PFSK-1 (cell line): ENCODE data around the gene KRTAP5-1.

Experiments
- FOXP2 ChIP-seq: optimal IDR thresholded peaks from 2 replicates; pipeline ENCODE3; 2011; ENCODE audit warnings: borderline replicate concordance, control low read depth, inconsistent platforms; ENCODE audit not compliant: insufficient read depth; ENCODE audit errors: extremely low read length, extremely low read depth
- POLR2AphosphoS5 ChIP-seq: IDR thresholded peaks from 2 replicates; pipeline ENCODE4 v1.6.1; 2012; ENCODE audit warnings: low read depth, mild to moderate bottlenecking, control low read depth, low read length, moderate library complexity
- SIN3A ChIP-seq: IDR thresholded peaks from 2 replicates; pipeline ENCODE4 v1.6.1; 2012; ENCODE audit warnings: mild to moderate bottlenecking, low read length, moderate library complexity, borderline replicate concordance; ENCODE audit not compliant: insufficient read depth
- TAF1 ChIP-seq: IDR thresholded peaks from 2 replicates; pipeline ENCODE4 v1.6.1; 2012; ENCODE audit warnings: low read length, control low read depth, borderline replicate concordance; ENCODE audit not compliant: insufficient read depth
- TF ChIP-seq, protein P1 (sequence below), 2 experiments: IDR thresholded peaks; 2 replicates each; pipeline versions ENCODE4 v1.6.1 to v1.8.0; 2011 to 2012; ENCODE audit warnings: low read depth in 2 of 2, low read length in 2 of 2, control low read depth in 1 of 2, inconsistent platforms in 1 of 2, mild to moderate bottlenecking in 1 of 2, moderate library complexity in 1 of 2; ENCODE audit not compliant: insufficient read depth in 1 of 2

DNA sequence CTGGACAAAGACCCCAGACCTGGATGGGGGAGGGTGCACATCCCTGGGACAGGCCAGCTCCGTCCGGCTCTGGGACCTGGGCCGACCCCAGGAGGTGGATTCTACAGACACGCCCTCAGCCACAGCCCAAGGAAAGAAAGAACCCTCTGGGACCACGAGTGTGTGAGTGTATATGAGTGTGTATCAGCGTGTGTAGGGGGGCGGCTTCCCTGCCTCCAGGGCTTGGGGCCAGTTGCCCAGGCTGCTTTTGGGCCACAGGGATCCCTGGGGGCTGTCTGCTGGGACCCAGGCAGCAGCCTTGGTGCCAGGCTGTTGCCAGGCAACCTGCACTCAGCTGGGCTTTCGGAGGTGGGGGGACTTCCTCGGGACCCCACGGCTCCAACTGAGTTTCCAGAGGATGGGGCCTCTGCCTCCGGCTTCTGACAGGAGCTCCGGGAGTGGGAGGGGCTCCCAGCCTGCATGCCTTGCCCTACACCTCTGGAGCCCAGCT is 21.9 kb downstream of the KRTAP5-1 start:
- TF ChIP-seq SIN3A, result no peak
- no peak for TF ChIP-seq POLR2AphosphoS5
- no peak for TF ChIP-seq TAF1
- TF ChIP-seq, protein P1, sequence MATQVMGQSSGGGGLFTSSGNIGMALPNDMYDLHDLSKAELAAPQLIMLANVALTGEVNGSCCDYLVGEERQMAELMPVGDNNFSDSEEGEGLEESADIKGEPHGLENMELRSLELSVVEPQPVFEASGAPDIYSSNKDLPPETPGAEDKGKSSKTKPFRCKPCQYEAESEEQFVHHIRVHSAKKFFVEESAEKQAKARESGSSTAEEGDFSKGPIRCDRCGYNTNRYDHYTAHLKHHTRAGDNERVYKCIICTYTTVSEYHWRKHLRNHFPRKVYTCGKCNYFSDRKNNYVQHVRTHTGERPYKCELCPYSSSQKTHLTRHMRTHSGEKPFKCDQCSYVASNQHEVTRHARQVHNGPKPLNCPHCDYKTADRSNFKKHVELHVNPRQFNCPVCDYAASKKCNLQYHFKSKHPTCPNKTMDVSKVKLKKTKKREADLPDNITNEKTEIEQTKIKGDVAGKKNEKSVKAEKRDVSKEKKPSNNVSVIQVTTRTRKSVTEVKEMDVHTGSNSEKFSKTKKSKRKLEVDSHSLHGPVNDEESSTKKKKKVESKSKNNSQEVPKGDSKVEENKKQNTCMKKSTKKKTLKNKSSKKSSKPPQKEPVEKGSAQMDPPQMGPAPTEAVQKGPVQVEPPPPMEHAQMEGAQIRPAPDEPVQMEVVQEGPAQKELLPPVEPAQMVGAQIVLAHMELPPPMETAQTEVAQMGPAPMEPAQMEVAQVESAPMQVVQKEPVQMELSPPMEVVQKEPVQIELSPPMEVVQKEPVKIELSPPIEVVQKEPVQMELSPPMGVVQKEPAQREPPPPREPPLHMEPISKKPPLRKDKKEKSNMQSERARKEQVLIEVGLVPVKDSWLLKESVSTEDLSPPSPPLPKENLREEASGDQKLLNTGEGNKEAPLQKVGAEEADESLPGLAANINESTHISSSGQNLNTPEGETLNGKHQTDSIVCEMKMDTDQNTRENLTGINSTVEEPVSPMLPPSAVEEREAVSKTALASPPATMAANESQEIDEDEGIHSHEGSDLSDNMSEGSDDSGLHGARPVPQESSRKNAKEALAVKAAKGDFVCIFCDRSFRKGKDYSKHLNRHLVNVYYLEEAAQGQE (IDR thresholded peaks at IDR 0.05; ENCODE audit: insufficient read depth in 1 of 2, low read depth in 2 of 2, low read length in 2 of 2), result no peak
- no peak for TF ChIP-seq FOXP2
